H1 (cell line): Measurements from ENCODE around the gene ST8SIA2. TPM values are rescaled to one million over a fixed set of nuclear protein-coding genes. Genes with fewer than 3 reads are reported as not detected.

Experiments used
- CTCF ChIA-PET: fragments of 300-600 bp; sonication (Branson Sonifier 250); formaldehyde crosslinking; loops from one replicate; lab custom pipeline; 2021; ENCODE audit not compliant: partially characterized antibody; lab: Charles Lee
- POLR2A ChIA-PET: fragments of 300-600 bp; sonication (Branson Sonifier 250); formaldehyde crosslinking; loops from one replicate; lab custom pipeline; 2021; ENCODE audit warnings: inconsistent platforms; ENCODE audit not compliant: partially characterized antibody; lab: Charles Lee
- DNase-seq, 2 experiments: peaks; one replicate each; pipeline versions ENCODE4 v3.0.0 to v3.0.0-alpha.2; 2010 to 2022; ENCODE audit warnings: low spot score in 2 of 2, low read depth in 1 of 2, mixed read lengths in 1 of 2
- FAIRE-seq: peaks from 2 replicates; lab custom pipeline; 2011; peaks lifted over from hg19 to GRCh38; lab: Jason Lieb, UNC
- H2AFZ ChIP-seq: 2 replicates; pipeline ENCODE4 v1.8.1; 2012; ENCODE audit warnings: low read length, inconsistent platforms
- H2AK5ac ChIP-seq: 2 replicates; pipeline ENCODE4 v1.6.1; 2013; ENCODE audit warnings: low read depth, low read length
- H2BK120ac ChIP-seq: replicated peaks from 2 replicates; pipeline ENCODE3; 2013; ENCODE audit warnings: low read depth, low read length, inconsistent platforms
- H2BK12ac ChIP-seq: 2 replicates; pipeline ENCODE4 v1.6.1; 2013; ENCODE audit warnings: low read depth, low read length
- H2BK15ac ChIP-seq: 2 replicates; pipeline ENCODE4 v1.6.1; 2013; ENCODE audit warnings: low read length
- H2BK20ac ChIP-seq: 2 replicates; pipeline ENCODE4 v1.6.1; 2013; ENCODE audit warnings: low read length
- H2BK5ac ChIP-seq: 2 replicates; pipeline ENCODE4 v1.6.1; 2013; ENCODE audit warnings: low read depth, low read length
- H3K14ac ChIP-seq: 2 replicates; pipeline ENCODE4 v1.6.1; 2013; ENCODE audit warnings: inconsistent platforms; ENCODE audit not compliant: insufficient read length
- H3K18ac ChIP-seq: 2 replicates; pipeline ENCODE4 v1.6.1; 2013; ENCODE audit warnings: low read length; ENCODE audit errors: extremely low read depth
- H3K23ac ChIP-seq: 2 replicates; pipeline ENCODE4 v1.6.1; 2013; ENCODE audit warnings: inconsistent platforms; ENCODE audit not compliant: insufficient read length
- H3K23me2 ChIP-seq: 2 replicates; pipeline ENCODE4 v1.6.1; 2013; ENCODE audit warnings: low read depth, low read length
- H3K27ac ChIP-seq: 2 replicates; pipeline ENCODE4 v1.6.1; 2011; ENCODE audit warnings: low read depth, low read length, inconsistent platforms
- H3K27me3 ChIP-seq, 4 experiments: replicated peaks in 1 of 4; 1 replicate in 1 of 4; 2 replicates in 3 of 4; pipeline versions ENCODE4 v1.6.1 to v1.8.1; 2011 to 2013; ENCODE audit warnings: low read length in 3 of 4, mild to moderate bottlenecking in 3 of 4, inconsistent platforms in 2 of 4, mixed read lengths in 2 of 4, moderate library complexity in 1 of 4; ENCODE audit not compliant: control insufficient read depth in 3 of 4, insufficient read depth in 3 of 4; ENCODE audit errors: extremely low read depth in 1 of 4
- H3K36me3 ChIP-seq, 4 experiments: 2 replicates each; pipeline versions ENCODE4 v1.6.1 to v1.8.1; 2011 to 2013; ENCODE audit warnings: mild to moderate bottlenecking in 4 of 4, low read length in 3 of 4, moderate library complexity in 2 of 4, control low read depth in 1 of 4, inconsistent platforms in 1 of 4; ENCODE audit not compliant: insufficient read depth in 4 of 4, control insufficient read depth in 2 of 4
- H3K4ac ChIP-seq: replicated peaks from 2 replicates; pipeline ENCODE3; 2013; ENCODE audit warnings: low read length, low read depth, mixed read lengths, inconsistent platforms; ENCODE audit not compliant: insufficient read length
- H3K4me1 ChIP-seq, 4 experiments: replicated peaks in 1 of 4; 1 replicate in 1 of 4; 2 replicates in 3 of 4; pipeline versions ENCODE4 v1.6.1 to v1.8.1; 2011 to 2013; ENCODE audit warnings: low read length in 3 of 4, inconsistent platforms in 2 of 4, mixed read lengths in 1 of 4; ENCODE audit not compliant: insufficient read depth in 4 of 4, control insufficient read depth in 3 of 4
- H3K4me2 ChIP-seq, 2 experiments: 2 replicates each; pipeline versions ENCODE4 v1.6.1 to v1.8.1; 2011 to 2013; ENCODE audit warnings: low read depth in 2 of 2, low read length in 2 of 2, control low read depth in 1 of 2, inconsistent platforms in 1 of 2, mild to moderate bottlenecking in 1 of 2; ENCODE audit not compliant: insufficient read depth in 1 of 2
- H3K4me3 ChIP-seq, 4 experiments: fragments of 200-600, 300-600 bp in 1 of 4; sonication (generic), shearing (Covaris generic), sonication (Bioruptor Twin) in 1 of 4; 2 replicates each; pipeline versions ENCODE4 v1.5.1 to v1.8.1; 2011 to 2016; ENCODE audit warnings: low read length in 4 of 4, low read depth in 3 of 4, control low read depth in 2 of 4, inconsistent platforms in 2 of 4, mild to moderate bottlenecking in 2 of 4, mixed read lengths in 1 of 4, moderate library complexity in 1 of 4; ENCODE audit not compliant: insufficient read depth in 2 of 4; ENCODE audit errors: extremely low read depth in 1 of 4
- H3K56ac ChIP-seq: replicated peaks from 2 replicates; pipeline ENCODE3; 2013; ENCODE audit warnings: low read depth, mild to moderate bottlenecking, mixed read lengths, low read length, inconsistent platforms; ENCODE audit not compliant: insufficient read length
- H3K79me1 ChIP-seq: 2 replicates; pipeline ENCODE4 v1.6.1; 2013; ENCODE audit warnings: low read depth, low read length, control low read depth
- H3K79me2 ChIP-seq, 2 experiments: 2 replicates each; pipeline versions ENCODE4 v1.6.1 to v1.8.1; 2012 to 2013; ENCODE audit warnings: low read length in 2 of 2, mild to moderate bottlenecking in 2 of 2, inconsistent platforms in 1 of 2; ENCODE audit not compliant: insufficient read depth in 2 of 2, control insufficient read depth in 1 of 2
- H3K9ac ChIP-seq, 4 experiments: replicated peaks in 1 of 4; 1 replicate in 1 of 4; 2 replicates in 3 of 4; pipeline versions ENCODE4 v1.6.1 to v1.8.1; 2011 to 2013; ENCODE audit warnings: low read depth in 3 of 4, low read length in 3 of 4, control low read depth in 2 of 4, mild to moderate bottlenecking in 2 of 4, moderate library complexity in 2 of 4, inconsistent platforms in 1 of 4; ENCODE audit errors: extremely low read depth in 1 of 4
- H3K9me3 ChIP-seq, 2 experiments: 2 replicates each; pipeline versions ENCODE4 v1.6.1 to v1.8.1; 2012 to 2013; ENCODE audit warnings: mild to moderate bottlenecking in 2 of 2, moderate library complexity in 2 of 2, control low read depth in 1 of 2, inconsistent platforms in 1 of 2, low read depth in 1 of 2, low read length in 1 of 2, mixed read lengths in 1 of 2; ENCODE audit not compliant: insufficient read depth in 2 of 2
- H4K20me1 ChIP-seq, 2 experiments: replicated peaks in 1 of 2; 2 replicates each; pipeline versions ENCODE3 to v1.8.1; 2011 to 2013; ENCODE audit warnings: inconsistent platforms in 2 of 2, low read length in 2 of 2, mild to moderate bottlenecking in 1 of 2; ENCODE audit not compliant: insufficient read depth in 2 of 2, control insufficient read depth in 1 of 2
- H4K5ac ChIP-seq: 2 replicates; pipeline ENCODE4 v1.6.1; 2013; ENCODE audit warnings: low read length, low read depth, mixed read lengths, inconsistent platforms; ENCODE audit not compliant: insufficient read length
- H4K8ac ChIP-seq: 2 replicates; pipeline ENCODE4 v1.8.0; 2013; ENCODE audit warnings: mild to moderate bottlenecking, moderate library complexity, low read length, inconsistent platforms; ENCODE audit not compliant: insufficient read depth; ENCODE audit errors: extremely low read depth
- H4K91ac ChIP-seq: replicated peaks from 2 replicates; pipeline ENCODE3; 2013; ENCODE audit warnings: low read length, mixed read lengths, inconsistent platforms; ENCODE audit not compliant: insufficient read length
- EZH2 ChIP-seq: fragments of 200-600 bp; sonication (generic); IDR thresholded peaks from 2 replicates; pipeline ENCODE4 v1.7.1; 2012; ENCODE audit warnings: low read depth, mild to moderate bottlenecking, moderate library complexity, low read length, inconsistent platforms; ENCODE audit not compliant: severe bottlenecking
- GTF2F1 ChIP-seq: IDR thresholded peaks from 2 replicates; pipeline ENCODE4 v1.6.1; 2012; ENCODE audit warnings: low read depth, low read length, improper control_type of control experiment, borderline replicate concordance
- HDAC2 ChIP-seq, 2 experiments: fragments of 300-600 bp in 1 of 2; sonication (generic) in 1 of 2; IDR thresholded peaks; 2 replicates each; pipeline ENCODE4 v1.6.1; 2011 to 2012; ENCODE audit warnings: low read depth in 2 of 2, low read length in 2 of 2, mild to moderate bottlenecking in 2 of 2, moderate library complexity in 2 of 2, borderline replicate concordance in 1 of 2, inconsistent platforms in 1 of 2
- MAX ChIP-seq: IDR thresholded peaks from 2 replicates; pipeline ENCODE4 v1.6.1; 2012; ENCODE audit warnings: inconsistent platforms
- PHF8 ChIP-seq: fragments of 200-600 bp; sonication (generic); conservative IDR thresholded peaks from 2 replicates; pipeline ENCODE4 v1.7.1; 2012; ENCODE audit warnings: low read depth, mild to moderate bottlenecking, inconsistent platforms, low read length, moderate library complexity
- POLR2A ChIP-seq, 2 experiments: IDR thresholded peaks; 1 replicate in 1 of 2; 2 replicates in 1 of 2; pipeline ENCODE4 v1.6.1; 2011; ENCODE audit warnings: low read depth in 2 of 2, low read length in 2 of 2, mild to moderate bottlenecking in 2 of 2; ENCODE audit errors: control extremely low read depth in 1 of 2
- RAD21 ChIP-seq, 2 experiments: IDR thresholded peaks in 1 of 2; conservative IDR thresholded peaks in 1 of 2; 2 replicates each; pipeline ENCODE4 v1.6.1; 2011; ENCODE audit warnings: low read depth in 2 of 2, low read length in 2 of 2, improper control_type of control experiment in 1 of 2, inconsistent platforms in 1 of 2, mild to moderate bottlenecking in 1 of 2, moderate library complexity in 1 of 2
- RBBP5 ChIP-seq: IDR thresholded peaks from 2 replicates; pipeline ENCODE4 v1.7.1; 2012; ENCODE audit warnings: low read depth, mild to moderate bottlenecking, inconsistent platforms, low read length, moderate library complexity, borderline replicate concordance
- SP1 ChIP-seq: IDR thresholded peaks from 2 replicates; pipeline ENCODE4 v1.6.1; 2011; ENCODE audit warnings: low read depth, low read length
- TAF1 ChIP-seq: IDR thresholded peaks from 2 replicates; pipeline ENCODE4 v1.6.1; 2011; ENCODE audit warnings: mild to moderate bottlenecking, low read depth, low read length
- WGBS, 2 experiments: shearing (Covaris generic) in 1 of 2; methylation state at CpG; one replicate each; pipeline versions ENCODE4 v1.1.6 to v1.1.7; 2013 to 2015; ENCODE audit warnings: low lambda C conversion rate in 2 of 2, mixed read lengths in 2 of 2, inconsistent platforms in 1 of 2, low coverage in 1 of 2, missing lambda C conversion rate in 1 of 2; ENCODE audit not compliant: insufficient replicate concordance in 2 of 2, insufficient coverage in 1 of 2, insufficient read length in 1 of 2; ENCODE audit errors: extremely low coverage in 1 of 2, missing lambda C conversion rate in 1 of 2; 5-methylcytosine and 5-hydroxymethylcytosine counted together
- polyA plus RNA-seq, 7 experiments: library from polyadenylated mRNA; depleted of rRNA in 3 of 7; stranded (reverse) in 5 of 7; unstranded in 2 of 7; fragments of >200 nt in 5 of 7; fragments of 200-250 nt in 2 of 7; gene quantifications; 1 replicate in 5 of 7; 2 replicates in 1 of 7; 4 replicates in 1 of 7; pipeline versions ENCODE4 v1.2.1 to v1.2.3, GENCODE V29; 2011 to 2013; ENCODE audit warnings: missing spikeins in 2 of 7, mixed read lengths in 2 of 7
- total RNA-seq: library from RNA; stranded (reverse); fragmentation: NEBNext Ultra II Directional; extraction: Animal tissue kit (Norgen Biotek cat#: 25700); gene quantifications from 2 replicates; pipeline ENCODE4 v1.2.1, GENCODE V29; 2021
- TF ChIP-seq, protein P1 (sequence below): IDR thresholded peaks from 2 replicates; pipeline ENCODE4 v1.6.1; 2012; ENCODE audit warnings: low read length, inconsistent platforms

Gene ST8SIA2
- total and polyA plus RNA-seq, 2 of the 8 experiments (the other 6 are each of a cell fraction or from before 2014, with no cell fraction given) = 3.0 to 4.5 TPM

DNA sequence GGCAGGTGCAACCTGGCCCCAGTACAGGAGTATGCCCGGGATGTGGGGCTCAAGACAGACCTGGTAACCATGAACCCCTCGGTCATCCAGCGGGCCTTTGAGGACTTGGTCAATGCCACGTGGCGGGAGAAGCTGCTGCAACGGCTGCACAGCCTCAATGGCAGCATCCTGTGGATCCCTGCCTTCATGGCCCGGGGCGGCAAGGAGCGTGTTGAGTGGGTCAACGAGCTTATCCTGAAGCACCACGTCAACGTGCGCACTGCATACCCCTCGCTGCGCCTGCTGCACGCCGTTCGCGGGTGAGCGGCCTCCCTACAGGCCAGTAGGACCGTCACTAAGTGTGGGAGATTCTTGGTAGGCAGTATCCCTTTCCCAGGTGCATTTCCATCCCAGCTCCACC lies 51.0 kb downstream of the ST8SIA2 start:
- Histone ChIP-seq H4K5ac (no peak overlapping the region), H2BK12ac (no peak overlapping the region), H2BK20ac (no peak overlapping the region), H2AK5ac (0 out of 2 replicates have a peak overlapping the region, but pooled peaks have one; percentile 94), H3K27me3 (no peaks in the 10 kb centered on the region), H2BK15ac (no peak overlapping the region), H4K8ac (peak overlapping the region; percentile 29; the same call in 1 of the 2 replicates), H3K79me1 (no peaks in the 10 kb centered on the region; the same call in 1 of the 2 replicates), H3K27ac (no peak overlapping the region), H2BK120ac (no peak overlapping the region), H3K4me2 (no peak overlapping the region), H3K4me1 (no peaks in the 10 kb centered on the region), H3K9ac (no peak overlapping the region), H2AFZ (no peak overlapping the region), H3K18ac (no peak overlapping the region), H4K20me1 (no peaks in the 10 kb centered on the region), H3K9me3 (no peaks in the 10 kb centered on the region), H3K4ac (no peak overlapping the region), H3K23me2 (no peaks in the 10 kb centered on the region), H3K4me3 (no peak overlapping the region), H3K23ac (no peak overlapping the region), H3K14ac (no peak overlapping the region), H2BK5ac (no peak overlapping the region), H3K56ac (no peak overlapping the region), H3K79me2 (no peaks in the 10 kb centered on the region), H3K36me3 (no peaks in the 10 kb centered on the region), H4K91ac (no peak overlapping the region)
- no peak for DNase-seq
- CTCF ChIA-PET = interaction anchor here (1.0 kb wide), 1 partner anchor 20 kb away, joined by 3 read pairs; no protein-coding TSS in a partner anchor
- POLR2A ChIA-PET = interaction anchor here (1.4 kb wide), 1 partner anchor 18 kb away, joined by 4 read pairs; no protein-coding TSS in a partner anchor
- 87% methylated on average over 21 of the region's 21 CpGs; no CpG with 5 or more reads in 1 of the 2 experiments for WGBS, 2 experiments
- FAIRE-seq = no peak
- TF ChIP-seq TAF1 = no peak
- TF ChIP-seq MAX = no peak
- TF ChIP-seq PHF8 = no peak
- no peak for TF ChIP-seq SP1
- TF ChIP-seq EZH2 = no peak
- TF ChIP-seq RAD21 (IDR thresholded peaks at IDR 0.05 in 1 of 2, conservative IDR thresholded peaks at IDR 0.05 in 1 of 2; ENCODE audit: low read depth in 2 of 2, low read length in 2 of 2) = no peak
- TF ChIP-seq HDAC2 (IDR thresholded peaks at IDR 0.05; ENCODE audit: borderline replicate concordance in 1 of 2, low read depth in 2 of 2, low read length in 2 of 2) = no peak
- TF ChIP-seq GTF2F1 = no peak
- no peak for TF ChIP-seq RBBP5
- no peak for TF ChIP-seq POLR2A (IDR thresholded peaks at IDR 0.05; ENCODE audit: control extremely low read depth in 1 of 2, low read depth in 2 of 2, low read length in 2 of 2)
- TF ChIP-seq, protein P1, sequence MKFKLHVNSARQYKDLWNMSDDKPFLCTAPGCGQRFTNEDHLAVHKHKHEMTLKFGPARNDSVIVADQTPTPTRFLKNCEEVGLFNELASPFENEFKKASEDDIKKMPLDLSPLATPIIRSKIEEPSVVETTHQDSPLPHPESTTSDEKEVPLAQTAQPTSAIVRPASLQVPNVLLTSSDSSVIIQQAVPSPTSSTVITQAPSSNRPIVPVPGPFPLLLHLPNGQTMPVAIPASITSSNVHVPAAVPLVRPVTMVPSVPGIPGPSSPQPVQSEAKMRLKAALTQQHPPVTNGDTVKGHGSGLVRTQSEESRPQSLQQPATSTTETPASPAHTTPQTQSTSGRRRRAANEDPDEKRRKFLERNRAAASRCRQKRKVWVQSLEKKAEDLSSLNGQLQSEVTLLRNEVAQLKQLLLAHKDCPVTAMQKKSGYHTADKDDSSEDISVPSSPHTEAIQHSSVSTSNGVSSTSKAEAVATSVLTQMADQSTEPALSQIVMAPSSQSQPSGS = no peak
